Measurements from ENCODE around the gene ABCE1.
A peak's percentile ranks its signal among the peaks of the same experiment; 100 is the strongest.

Gene ABCE1
- 88.0 reads per million, percentile 80 among the genes with 10 or more reads in this experiment for total RNA-seq

- DNase-seq = peak; percentile 96
Observed at GRCh38 chr4:145097821-145098674, at the start of gene ABCE1, which contains the start of gene ANAPC10. ABCE1 (plus strand) TSS chr4:145098311; CDS start chr4:145104413, 6,102 bp downstream. ANAPC10 (minus strand) TSS chr4:145098196; CDS start chr4:145096099, 2,097 bp downstream.

GRCh38 chr4:145048817-145049216 lies 49.3 kb upstream of the ABCE1 start:
- no peak for DNase-seq

GRCh38 chr4:145049241-145049640 lies 48.9 kb upstream of the ABCE1 start:
- DNase-seq = no peak

DNA sequence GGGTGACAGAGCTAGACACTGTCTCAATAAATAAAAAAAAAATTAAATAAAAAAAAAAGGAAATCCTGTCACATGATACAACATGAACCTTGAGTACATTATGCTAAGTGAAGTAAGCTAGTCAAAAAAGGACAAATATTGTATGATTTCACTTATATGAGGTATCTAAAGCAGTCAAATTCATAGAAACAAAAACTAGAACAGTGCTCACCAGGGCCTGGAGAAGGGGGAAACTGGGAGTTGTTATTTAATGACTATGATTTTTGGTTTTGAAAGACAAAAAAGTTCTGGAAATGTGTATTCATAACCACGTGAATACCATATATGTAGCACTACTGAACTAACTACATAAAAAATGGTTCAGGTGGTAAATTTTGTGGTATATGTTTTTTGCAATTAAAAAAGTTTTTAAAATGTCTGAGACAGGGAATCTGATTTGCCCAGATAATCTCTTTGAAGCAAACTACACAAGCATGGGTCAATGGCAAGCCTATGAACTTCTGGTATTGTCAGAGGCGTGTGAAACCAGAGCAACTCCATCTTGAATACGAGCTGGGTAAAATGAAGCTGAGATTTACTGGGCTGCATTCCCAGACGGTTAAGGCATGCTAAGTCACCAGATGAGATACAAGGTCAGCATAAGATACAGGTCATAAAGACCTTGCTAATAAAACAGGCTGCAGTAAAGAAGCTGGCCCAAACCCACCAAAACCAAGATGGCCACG lies 42.4 kb upstream of the ABCE1 start:
- DNase-seq = no peak

DNA sequence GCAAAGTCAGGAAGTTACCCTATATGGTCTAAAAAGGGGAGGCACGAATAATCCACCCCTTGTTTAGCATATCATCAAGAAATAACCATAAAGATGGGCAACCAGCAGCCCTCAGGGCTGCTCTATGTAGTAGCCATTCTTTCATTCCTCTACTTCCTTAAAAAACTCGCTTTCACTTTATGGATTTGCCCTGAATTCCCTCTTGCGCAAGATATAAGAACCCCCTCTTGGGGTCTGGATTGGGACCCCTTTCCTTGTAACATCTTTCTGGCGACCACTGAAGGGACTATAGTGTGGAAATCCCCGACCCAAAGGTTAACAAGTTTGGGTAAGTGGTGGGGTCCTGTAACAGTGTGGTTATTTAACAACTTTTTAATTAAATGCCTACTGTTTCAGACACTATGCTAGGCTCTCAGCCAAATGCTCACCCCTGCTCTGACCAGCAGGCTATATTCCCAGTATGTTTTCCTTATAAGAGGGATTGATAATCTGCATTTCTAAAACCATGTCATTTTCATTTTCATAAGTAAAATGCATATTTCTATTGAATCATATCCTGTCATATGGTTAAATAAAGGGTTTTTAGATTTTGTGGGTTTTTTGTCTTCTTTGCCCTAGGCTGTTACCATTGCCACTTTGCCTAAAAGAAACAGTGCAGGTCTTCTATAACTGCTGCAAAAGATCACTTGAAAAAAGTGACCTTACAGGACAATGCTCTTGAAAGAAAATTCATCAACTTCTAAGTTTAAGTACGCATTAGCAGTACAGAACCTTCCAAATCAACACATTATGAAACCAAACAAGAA lies 41.6 kb upstream of the ABCE1 start:
- DNase-seq = no peak

DNA sequence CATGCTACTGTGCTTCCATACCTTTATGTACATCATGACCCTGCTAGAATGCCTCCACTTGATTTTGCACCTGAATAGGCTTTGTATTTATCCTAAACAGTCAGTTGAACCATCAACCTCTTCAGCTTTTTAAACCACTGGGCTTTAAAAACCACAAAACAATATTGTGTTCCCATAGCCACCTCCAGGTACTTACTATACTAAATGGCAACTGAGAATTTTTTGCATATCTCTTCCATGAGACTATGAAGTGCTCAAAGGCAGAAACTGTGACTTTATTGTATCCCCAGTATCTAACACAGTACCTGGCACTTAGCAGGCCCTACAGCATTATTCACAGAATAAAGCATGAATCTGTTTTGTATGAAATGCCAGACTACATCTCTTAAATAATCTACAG lies 39.9 kb upstream of the ABCE1 start:
- DNase-seq = no peak

DNA sequence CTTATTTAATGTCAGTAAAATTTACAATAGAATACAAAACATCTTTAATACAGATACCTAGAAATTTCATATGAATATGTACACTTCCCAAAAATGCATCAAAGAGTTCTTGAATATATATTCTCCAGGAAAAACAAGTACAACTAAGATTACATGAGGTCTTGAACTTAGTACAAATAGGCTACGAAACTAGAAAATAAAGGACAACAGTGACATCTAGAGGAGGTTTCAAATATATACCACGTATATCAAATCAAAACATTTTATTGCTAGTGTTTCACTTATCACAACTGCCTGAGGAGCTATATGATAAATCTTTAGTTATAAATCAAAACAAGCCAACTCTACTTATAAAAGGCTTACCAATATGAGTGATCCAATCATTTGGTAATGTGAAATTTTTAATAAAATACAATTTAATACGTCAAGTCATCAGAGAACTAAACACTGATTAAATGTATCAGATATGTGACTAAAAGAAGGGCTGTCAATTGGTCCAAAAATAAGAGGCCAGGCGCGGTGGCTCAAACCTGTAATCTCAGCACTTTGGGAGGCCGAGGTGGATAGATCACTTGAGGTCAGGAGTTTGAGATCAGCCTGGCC lies 36.7 kb upstream of the ABCE1 start:
- DNase-seq = no peak

DNA sequence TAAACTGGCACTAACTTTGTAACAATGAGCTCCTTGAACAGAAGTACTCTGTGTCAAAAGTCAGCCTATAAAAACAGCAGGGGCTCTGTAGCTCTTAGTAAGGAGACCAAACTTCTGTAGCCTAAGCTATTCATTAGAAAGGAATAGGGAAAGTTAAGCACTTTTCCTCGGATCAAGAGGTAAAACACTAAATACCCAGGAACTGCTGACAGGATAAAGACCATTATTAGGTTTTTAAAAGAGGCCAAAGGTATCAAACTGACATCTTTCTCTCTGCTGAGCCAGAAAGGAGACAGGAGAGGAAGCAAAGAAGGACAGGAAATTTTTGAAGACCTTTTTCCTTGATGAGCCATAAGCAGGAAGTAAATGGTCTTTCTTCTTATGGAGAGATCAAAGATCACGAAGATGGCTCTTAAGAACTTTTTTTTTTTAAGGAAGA lies 32.0 kb upstream of the ABCE1 start:
- DNase-seq = no peak

DNA sequence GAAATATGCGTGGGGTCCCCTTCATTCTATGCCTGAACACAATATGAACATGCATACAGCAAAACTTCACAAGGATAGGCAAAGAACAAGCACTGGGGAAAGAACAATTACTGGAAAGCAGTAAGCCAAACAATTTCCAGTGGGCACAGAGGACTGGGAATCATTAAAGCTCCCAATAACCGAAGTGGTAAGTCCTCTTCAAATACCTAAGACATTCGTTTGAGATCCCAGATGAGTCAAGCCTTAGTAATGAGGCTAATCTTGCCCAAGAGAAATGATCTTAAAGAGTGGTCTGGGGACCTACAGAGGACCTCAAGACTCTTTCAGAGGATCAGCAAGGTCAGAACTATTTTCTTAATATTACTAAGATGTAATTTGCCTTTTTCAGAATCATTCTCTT lies 28.8 kb upstream of the ABCE1 start:
- DNase-seq = no peak

GRCh38 chr4:145071560-145071959 lies 26.6 kb upstream of the ABCE1 start:
- no peak for DNase-seq

DNA sequence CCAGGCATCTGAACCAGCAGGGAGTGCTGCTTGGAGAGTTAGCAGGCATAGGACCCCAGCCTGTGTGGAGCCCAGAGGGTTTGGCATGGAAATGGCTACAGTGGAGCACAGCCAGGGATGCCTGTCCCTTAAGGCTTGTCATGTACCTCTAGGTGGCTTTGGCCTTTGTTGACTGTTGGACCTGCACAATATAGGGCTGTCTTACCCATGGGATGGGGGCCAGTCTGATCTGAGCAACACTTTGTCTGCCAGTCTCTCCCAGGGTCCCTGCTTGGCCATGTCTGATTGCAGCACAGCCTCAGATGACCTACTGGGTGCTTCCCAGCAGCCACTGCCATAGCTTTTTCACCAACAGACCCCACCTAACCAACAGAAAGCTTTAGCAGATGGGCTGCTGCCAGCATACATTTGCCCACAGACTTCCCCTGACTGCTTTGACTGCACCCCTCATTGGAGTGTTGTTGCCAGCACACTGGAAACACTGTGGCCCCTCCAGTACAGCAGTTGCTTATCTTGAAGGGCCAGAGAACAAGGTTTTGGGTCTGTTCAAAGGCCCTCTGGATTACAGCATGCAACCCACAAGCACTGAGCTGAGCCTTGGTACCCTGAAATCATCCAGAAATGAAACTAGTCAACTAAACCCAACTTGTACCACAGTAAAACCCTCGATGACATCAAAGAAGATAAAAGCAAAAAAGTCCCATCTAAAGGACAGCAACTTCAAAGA lies 22.2 kb upstream of the ABCE1 start:
- no peak for DNase-seq

DNA sequence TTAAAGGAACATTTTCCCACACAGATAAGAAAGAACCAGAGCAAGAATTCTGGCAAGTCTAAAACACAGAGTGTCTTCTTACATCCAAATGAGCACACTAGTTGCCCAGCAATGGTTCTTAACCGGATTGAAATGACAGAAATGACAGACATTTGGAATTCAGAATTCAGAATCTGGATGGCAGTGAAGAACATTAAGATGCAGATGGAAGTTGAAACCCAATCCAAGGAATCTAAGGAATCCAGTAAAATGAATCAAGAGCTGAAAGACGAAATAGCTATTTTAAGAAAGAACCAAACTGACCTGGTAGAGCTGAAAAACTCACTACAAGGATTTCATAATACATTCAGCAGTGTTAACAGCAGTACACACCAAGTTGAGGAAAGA lies 21.6 kb upstream of the ABCE1 start:
- no peak for DNase-seq

- DNase-seq = no peak
Observed at GRCh38 chr4:145081756-145082155, 16.4 kb upstream of the ABCE1 start.

DNA sequence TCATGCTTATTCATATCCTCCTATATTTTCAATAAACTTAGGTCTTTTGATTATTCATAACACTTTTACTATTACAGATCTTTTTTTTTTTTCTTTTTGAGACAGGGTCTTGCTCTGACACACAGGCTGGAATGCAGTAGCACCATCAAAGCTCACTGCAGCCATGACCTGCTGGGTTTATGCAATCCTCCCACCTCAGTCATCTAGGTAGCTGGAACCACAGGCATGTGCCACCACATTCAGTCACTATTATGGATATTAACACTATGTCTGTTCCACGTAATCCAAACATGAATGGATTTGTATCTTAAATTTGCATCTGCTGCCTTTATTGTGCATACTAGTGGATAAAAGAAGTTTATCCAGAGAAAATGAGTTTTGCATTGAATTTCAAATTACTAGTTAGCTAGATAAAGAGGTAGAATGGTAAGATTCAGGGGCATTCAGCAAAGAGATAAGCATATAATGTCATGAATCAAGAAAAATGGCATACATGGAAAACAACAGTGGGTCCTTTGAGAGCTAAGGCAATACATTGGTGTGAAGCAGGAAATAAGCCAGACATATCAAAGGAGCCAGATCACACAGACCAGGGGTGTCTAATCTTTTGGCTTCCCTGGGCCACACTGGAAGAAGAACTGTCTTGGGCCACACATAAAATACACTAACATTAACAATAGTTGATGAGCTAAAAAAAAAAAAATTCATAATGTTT lies 14.1 kb upstream of the ABCE1 start:
- no peak for DNase-seq

GRCh38 chr4:145090380-145090779 lies 7.7 kb upstream of the ABCE1 start:
- DNase-seq = no peak

GRCh38 chr4:145093638-145094037 lies 4.5 kb upstream of the ABCE1 start:
- DNase-seq = no peak

- no peak for DNase-seq
Observed at GRCh38 chr4:145097331-145097820, 735 bp upstream of the ABCE1 start.

DNA sequence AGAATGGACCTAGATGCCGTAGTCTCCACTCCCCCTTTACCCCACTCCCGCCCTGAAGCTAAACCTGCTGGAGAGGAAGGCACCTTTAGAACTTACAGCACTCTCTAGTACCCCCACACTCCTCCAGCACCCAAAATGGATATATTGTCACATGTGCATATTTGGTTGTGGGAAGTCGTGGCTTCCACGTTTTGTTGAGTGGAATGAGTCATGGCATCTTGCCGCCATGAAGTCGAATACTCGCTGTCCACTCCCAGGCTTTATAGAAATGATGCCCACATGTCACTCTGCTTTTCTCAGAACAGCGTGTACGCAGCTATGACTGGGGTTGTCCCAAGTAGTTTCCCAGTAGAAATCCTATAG lies 545 bp downstream of the ABCE1 start:
- DNase-seq = peak; percentile 27

GRCh38 chr4:145099653-145100052 lies 1.5 kb downstream of the ABCE1 start:
- no peak for DNase-seq

GRCh38 chr4:145101091-145101490 lies 3.0 kb downstream of the ABCE1 start:
- DNase-seq = no peak

DNA sequence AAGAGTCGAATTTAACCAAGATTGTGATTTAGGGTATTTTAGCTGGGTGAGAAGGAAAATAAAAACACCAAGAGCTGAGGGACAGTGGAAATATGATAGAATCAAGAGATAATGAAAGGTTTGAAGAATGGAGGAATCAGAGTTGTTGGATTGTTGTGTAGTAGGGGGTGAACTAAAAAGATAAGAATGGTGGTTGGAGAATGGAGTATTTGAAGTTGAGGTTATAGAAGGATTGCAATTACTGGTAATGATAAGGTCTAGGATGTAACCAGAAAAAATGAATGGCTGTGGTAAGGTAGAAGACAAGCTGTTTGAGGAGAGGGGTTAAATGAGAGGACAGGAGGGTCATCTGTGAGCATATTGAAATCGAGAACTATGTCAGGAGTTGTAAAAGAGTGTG lies 4.5 kb downstream of the ABCE1 start:
- DNase-seq = no peak
